Sciatic nerve (tissue), 2 donors: ENCODE measurements around the gene POC1A. TPM values are rescaled to one million over a fixed set of nuclear protein-coding genes. Genes with fewer than 3 reads are reported as not detected.
"Not testable (repeated sequence)": the region's sequence is repeated elsewhere in the genome, so short reads cannot be mapped to it uniquely, and the experiment has no call there.

ENCODE experiments used
- ATAC-seq: fragments of 200-7000 bp; cut with Tn5 transposase; one replicate; pipeline ENCODE4 v1.9.1; 2020; ENCODE audit warnings: mild to moderate bottlenecking, moderate library complexity
- DNase-seq: peaks from one replicate; pipeline ENCODE4 v3.0.0-alpha.2; 2020; ENCODE audit warnings: low spot score
- intact Hi-C: fragments of 100-400 bp; cut with DNase I; formaldehyde crosslinking; loops from one replicate; pipeline ENCODE4 v1.14.2; 2022
- total RNA-seq: library from RNA; stranded (reverse); fragmentation: NEBNext Ultra II Directional; extraction: Animal tissue kit (Norgen Biotek cat#: 25700); gene quantifications from one replicate; pipeline ENCODE4 v1.2.1, GENCODE V29; 2021
- donor health status: DM: no; HTN: no; CAD: no.
- donor health status: DM: no; HTN: no; CAD: no.

Gene POC1A
- total RNA-seq, 1 donor from 2014 or later, result 2.1 TPM

- DNase-seq (no peak), ATAC-seq (no peak)
- intact Hi-C loops, result no loop called here
These were observed 107.4 kb downstream of the POC1A start for GRCh38 chr3:52046902-52047239.

- no peak for DNase-seq
- intact Hi-C loops, result no loop called here
These were observed 107.9 kb downstream of the POC1A start for GRCh38 chr3:52046186-52046901.

GRCh38 chr3:52044869-52045619, 109.2 kb downstream of the POC1A start:
- intact Hi-C loops, result no loop called here
- DNase-seq, result no peak
- no peak for ATAC-seq

More at GRCh38 chr3:52046186-52046901, 107.9 kb downstream of the POC1A start:
- no peak for ATAC-seq

- no peak for ATAC-seq
- intact Hi-C loops, result no loop called here
- no peak for DNase-seq
These were observed 110.5 kb downstream of the POC1A start for GRCh38 chr3:52043750-52044149.

GRCh38 chr3:52043039-52043438, 111.2 kb downstream of the POC1A start:
- DNase-seq, intact Hi-C loops, ATAC-seq: not testable (repeated sequence)

- DNase-seq (no peak), ATAC-seq (no peak)
- intact Hi-C loops, result no loop called here
These were observed 113.0 kb downstream of the POC1A start for GRCh38 chr3:52041118-52041731.

- DNase-seq, result no peak
- ATAC-seq, result no peak
- intact Hi-C loops, result no loop called here
These were observed 113.6 kb downstream of the POC1A start for GRCh38 chr3:52040600-52040999.

GRCh38 chr3:52039846-52040245, 114.4 kb downstream of the POC1A start:
- intact Hi-C loops, result no loop called here
- DNase-seq (peak; percentile 90), ATAC-seq (peak; percentile 92)

GRCh38 chr3:52039426-52039825, 114.8 kb downstream of the POC1A start:
- DNase-seq (no peak), ATAC-seq (peak; percentile 12)
- intact Hi-C loops, result no loop called here

- ATAC-seq (no peak), DNase-seq (no peak)
- intact Hi-C loops, result no loop called here
These were observed 116.0 kb downstream of the POC1A start for GRCh38 chr3:52038227-52038626.

- no peak for DNase-seq
- ATAC-seq, result no peak
- intact Hi-C loops, result no loop called here
These were observed 116.9 kb downstream of the POC1A start for GRCh38 chr3:52037291-52037690.

- no peak for ATAC-seq
These were observed 117.4 kb downstream of the POC1A start for GRCh38 chr3:52036829-52037228.

GRCh38 chr3:52036222-52036694, 118.0 kb downstream of the POC1A start:
- ATAC-seq, result no peak
- no peak for DNase-seq
- intact Hi-C loops, result no loop called here

More at GRCh38 chr3:52036829-52037228, 117.4 kb downstream of the POC1A start:
- intact Hi-C loops, result no loop called here
- no peak for DNase-seq

- DNase-seq, result no peak
- intact Hi-C loops, result no loop called here
- no peak for ATAC-seq
These were observed 119.6 kb downstream of the POC1A start for GRCh38 chr3:52034651-52035050.

- intact Hi-C loops, result no loop called here
- ATAC-seq (no peak), DNase-seq (no peak)
These were observed 120.0 kb downstream of the POC1A start for GRCh38 chr3:52034212-52034611.

GRCh38 chr3:52033748-52034147, 120.5 kb downstream of the POC1A start:
- ATAC-seq, DNase-seq, intact Hi-C loops: not testable (repeated sequence)

GRCh38 chr3:52032702-52033408, 121.4 kb downstream of the POC1A start:
- intact Hi-C loops, result no loop called here
- no peak for DNase-seq
- ATAC-seq, result no peak

- intact Hi-C loops, result no loop called here
- ATAC-seq, result no peak
These were observed 122.3 kb downstream of the POC1A start for GRCh38 chr3:52031896-52032295.

GRCh38 chr3:52030714-52031310, 123.4 kb downstream of the POC1A start:
- DNase-seq, result no peak
- no peak for ATAC-seq
- intact Hi-C loops, result no loop called here

More at GRCh38 chr3:52031896-52032295, 122.3 kb downstream of the POC1A start:
- no peak for DNase-seq
